NB4 (cell line): ENCODE measurements around the gene DMXL2.

Experiments used
- POLR2A ChIP-seq: IDR thresholded peaks from 2 replicates; pipeline ENCODE4 v1.6.1; 2011; ENCODE audit warnings: mild to moderate bottlenecking; ENCODE audit not compliant: insufficient read length; ENCODE audit errors: extremely low read depth
- TF ChIP-seq, protein P1 (sequence below): IDR thresholded peaks from one replicate; pipeline ENCODE4 v1.5.1; 2012; ENCODE audit warnings: low read depth, low read length

DNA sequence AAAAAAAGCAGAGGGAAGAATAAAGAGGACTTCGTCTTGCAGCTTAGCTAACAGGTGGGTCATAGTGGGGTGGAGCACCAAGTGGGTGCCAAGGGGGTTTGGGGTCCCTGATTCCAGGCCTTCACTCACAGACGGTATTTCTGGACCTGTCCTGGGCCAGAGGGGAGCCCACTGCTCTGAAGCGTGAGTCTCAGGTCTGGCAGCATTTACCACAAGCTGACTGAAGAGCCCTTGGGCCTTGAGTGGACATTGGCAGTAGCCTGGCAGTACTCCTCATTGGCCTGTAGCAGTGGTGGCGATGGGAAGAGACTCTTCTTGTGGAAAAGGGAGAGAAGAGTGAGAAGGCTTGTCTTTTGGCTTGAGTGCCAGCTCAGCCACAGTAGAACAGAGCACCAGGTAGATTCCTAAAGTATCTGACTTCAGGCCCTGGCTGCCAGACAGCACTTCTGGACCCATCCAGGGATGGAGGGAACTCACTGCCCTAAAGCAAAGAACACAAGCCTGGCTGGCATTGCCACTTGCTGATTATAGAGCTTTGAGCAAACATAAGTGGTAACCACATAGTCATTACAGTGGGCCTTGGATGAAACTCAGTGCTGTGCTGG is 208.2 kb downstream of the DMXL2 start:
- TF ChIP-seq, protein P1, sequence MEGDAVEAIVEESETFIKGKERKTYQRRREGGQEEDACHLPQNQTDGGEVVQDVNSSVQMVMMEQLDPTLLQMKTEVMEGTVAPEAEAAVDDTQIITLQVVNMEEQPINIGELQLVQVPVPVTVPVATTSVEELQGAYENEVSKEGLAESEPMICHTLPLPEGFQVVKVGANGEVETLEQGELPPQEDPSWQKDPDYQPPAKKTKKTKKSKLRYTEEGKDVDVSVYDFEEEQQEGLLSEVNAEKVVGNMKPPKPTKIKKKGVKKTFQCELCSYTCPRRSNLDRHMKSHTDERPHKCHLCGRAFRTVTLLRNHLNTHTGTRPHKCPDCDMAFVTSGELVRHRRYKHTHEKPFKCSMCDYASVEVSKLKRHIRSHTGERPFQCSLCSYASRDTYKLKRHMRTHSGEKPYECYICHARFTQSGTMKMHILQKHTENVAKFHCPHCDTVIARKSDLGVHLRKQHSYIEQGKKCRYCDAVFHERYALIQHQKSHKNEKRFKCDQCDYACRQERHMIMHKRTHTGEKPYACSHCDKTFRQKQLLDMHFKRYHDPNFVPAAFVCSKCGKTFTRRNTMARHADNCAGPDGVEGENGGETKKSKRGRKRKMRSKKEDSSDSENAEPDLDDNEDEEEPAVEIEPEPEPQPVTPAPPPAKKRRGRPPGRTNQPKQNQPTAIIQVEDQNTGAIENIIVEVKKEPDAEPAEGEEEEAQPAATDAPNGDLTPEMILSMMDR, result no peak
- no peak for TF ChIP-seq POLR2A
